NCI-H82 (cell line): ENCODE data around the gene LRRC4B.

Source experiments
- DNase-seq: peaks from one replicate; lab custom pipeline; 2025; lab: John Stamatoyannopoulos, UW

The LRRC4B gene

DNA sequence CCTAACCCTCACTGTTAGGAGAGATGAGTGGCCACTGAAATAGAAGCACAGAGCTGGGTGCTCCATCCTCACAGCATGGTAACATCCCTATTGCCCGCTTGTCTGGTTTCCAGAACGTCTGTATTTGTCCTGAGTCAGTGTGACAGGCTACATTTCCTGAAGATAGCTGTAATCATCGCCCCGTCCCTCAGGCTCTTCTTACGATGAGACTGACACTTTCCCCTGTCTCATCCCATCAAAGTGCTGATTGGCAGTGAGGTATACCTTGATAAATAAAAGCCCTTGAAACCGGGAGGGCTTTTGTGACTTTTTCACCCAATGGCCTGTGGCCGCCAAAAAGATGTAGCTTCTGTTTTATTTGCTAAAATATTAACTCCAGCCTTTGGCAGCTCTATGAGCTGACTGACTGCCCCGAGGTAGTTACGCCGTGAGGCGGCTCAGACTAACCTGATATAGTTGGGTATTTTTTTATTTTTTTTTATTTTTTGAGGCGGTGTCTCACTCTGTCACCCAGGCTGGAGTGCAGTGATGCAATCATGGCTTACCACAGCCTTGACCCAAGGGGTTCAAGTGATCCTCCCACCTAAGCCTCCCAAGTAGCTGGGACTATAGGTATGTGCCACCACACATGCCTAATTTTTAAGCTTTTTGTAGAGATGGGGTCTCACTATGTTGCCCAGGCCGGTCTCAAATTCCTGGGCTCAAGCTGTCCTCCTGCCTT is 5.7 kb upstream of the LRRC4B start:
- DNase-seq: no peak

DNA sequence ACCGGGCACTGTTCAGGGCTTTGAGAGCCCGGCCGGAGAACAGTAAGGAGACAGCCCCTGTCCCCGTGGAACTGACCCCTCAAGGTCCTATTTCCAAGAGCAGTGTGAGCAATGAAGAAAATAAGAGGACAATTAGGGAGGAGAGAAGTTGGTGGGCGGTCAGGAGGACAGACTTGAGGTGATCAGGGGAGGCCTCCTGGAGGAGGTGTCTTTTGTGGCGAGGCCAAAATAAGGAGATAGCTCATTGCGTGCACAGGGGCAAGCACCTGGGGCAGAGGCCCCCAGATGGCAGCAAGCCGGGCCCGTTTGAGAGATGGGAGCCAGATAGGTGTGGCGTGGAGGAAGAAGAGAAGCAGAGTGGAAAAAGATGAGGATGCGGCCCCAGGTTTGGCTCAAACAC is 2.8 kb upstream of the LRRC4B start:
- no peak for DNase-seq

DNA sequence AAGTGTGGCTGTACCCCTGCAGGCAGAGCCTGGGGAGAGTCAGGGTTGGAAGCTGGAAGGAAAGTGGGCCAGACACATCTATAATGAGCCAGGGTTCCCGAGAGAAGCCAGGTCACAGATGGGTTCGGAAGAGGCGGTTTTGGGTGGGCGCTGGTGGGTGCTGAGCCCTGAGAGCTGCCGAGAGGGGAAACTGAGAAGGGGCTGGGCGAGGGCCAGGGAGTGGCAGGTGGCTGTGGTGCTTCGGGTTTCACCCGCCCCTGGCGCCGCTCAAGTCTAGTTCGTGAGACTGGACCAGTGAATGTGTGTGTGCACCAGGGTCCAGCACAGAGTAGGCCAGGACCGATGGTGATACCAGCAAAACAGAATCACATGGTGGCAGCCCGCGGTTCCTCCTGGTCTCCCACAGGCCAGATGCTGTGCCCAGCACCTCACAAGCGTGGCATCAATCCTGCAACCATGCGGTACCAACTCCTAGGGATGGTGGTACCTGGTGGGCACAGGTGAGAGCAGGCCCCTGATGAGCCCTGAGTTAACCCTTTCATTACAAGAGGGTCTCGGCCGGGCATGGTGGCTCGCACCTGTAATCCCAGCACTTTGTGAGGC is 1.8 kb upstream of the LRRC4B start:
- no peak for DNase-seq

DNA sequence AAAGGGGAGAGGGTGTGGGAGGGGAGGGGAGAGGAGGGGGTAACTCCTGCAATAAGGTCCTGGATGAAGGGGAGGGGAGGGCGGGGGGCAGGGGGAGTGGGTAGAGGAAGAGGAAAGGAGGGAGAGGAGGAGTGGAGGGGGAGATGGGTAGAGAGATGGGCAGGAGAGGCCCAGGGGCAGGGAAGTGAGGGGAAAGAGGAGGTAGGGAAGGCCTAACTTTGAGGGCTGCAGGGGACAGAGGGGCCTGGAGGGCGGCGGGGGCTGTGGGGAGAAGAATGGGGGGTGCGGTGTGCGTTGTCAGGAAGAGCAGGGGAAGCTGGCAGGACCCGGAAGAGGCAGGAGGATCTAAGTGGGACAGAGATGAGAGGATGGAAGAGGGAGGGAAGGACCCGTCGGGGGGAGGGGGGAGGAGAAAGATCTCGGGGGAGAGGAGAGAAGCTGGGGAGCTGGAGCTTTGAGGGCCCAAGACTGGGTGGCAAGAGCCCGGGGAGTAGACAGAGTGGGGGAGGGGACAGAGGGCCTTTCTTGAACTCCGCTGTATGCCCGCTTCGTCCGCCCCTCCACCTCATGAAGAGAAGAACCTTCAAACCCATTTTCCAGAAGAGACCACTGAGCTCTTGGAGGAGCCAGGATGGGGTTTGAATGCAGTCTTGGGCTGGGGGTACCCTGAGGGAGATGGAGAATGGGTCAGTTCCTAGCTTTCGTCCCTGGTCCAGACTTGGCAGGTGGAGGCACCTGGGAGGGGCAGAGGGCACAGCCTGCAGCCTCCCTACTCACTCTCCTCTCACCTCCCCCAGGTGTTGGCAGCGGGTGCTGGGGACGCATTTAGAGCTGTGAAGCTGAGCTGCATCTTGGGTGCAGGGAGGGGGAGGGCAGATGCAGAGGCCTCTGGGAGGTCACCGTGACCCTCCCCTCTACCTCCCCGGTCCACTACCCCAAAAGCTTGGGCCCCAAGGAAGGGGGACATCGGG is 778 bp upstream of the LRRC4B start:
- DNase-seq: no peak

DNA sequence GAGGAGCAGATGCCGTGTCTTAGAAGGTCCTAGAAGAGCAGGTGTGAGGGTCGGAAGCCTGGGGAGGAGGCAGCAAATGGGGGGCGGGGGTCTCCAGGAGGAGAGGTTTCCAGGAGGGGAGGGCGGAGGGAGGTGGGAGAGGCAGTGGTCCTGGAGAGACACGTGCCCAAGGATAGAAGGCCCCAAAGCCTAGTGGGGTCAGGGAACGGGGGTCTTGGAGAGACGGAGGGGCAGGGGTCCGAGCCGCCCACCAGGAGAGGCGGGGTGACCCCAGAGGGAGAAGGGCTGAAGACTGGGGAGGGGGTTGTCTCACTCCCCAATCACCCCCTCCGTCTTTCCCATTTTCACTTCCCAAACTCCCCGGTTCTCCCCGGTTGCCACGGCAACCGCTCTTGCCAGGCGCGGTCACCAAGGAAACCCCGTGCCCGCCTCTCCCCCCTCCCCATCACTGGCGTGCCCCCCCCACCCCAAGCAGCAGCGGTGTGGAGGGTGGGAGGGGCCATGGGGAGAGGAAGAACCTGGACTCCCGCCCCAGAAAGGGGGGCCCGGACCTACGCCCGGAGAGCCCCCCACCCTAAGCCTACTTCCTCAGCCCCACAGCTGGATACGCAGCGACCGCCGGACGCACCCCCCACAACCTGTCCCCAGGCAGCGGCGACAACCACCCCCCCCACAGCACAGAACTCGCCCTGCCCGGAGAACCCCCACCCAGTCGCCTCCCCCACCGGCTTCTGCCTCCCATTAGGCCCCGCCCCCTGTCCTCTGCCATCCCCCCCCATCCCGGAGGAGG is 988 bp downstream of the LRRC4B start:
- DNase-seq: peak; percentile 8

DNA sequence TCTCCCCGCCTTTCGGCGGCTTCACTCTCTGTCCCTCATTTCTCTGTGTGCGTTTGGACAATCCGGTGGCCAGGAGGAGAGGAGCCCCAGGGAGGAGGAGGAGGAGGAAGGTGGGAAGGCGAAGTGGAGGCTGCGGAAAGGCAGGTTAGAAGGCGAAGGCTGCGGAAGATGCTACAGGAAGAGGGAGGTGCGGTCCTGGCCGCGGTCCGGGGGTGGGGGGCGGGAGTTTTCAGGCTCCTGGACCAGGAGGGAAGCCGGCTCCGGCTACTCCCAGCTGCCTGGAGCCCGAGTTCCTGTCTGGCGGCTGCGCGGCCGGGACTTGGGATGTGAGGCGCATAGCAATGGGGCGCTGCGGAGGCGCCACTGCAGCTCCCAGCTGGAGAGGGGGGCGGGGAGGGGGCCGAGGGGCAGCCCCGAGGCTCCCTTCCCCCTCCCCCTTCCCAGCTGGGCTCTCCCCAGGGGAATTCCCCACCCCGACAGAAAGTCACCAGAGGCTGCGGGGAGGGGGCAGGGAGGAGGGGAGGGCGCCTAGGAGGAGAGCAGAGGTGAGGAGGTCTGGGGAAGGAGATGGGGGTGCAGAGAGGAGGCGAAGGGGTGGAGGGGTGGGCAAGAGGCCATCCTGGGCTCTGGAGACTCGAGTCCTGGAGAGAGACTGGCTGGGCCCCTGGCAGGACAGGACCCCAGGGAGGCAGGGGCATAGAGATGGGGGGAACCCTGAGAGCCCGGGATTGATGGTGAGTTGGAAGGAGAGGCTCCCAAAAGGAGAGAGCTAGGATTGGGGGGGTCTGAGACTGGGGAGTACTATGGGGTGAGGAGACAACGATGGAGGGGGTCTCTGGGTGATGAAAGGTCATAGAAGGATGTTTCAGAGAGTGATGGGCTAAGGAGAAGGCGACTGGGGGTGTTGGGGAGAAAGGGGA is 2.0 kb downstream of the LRRC4B start:
- no peak for DNase-seq

DNA sequence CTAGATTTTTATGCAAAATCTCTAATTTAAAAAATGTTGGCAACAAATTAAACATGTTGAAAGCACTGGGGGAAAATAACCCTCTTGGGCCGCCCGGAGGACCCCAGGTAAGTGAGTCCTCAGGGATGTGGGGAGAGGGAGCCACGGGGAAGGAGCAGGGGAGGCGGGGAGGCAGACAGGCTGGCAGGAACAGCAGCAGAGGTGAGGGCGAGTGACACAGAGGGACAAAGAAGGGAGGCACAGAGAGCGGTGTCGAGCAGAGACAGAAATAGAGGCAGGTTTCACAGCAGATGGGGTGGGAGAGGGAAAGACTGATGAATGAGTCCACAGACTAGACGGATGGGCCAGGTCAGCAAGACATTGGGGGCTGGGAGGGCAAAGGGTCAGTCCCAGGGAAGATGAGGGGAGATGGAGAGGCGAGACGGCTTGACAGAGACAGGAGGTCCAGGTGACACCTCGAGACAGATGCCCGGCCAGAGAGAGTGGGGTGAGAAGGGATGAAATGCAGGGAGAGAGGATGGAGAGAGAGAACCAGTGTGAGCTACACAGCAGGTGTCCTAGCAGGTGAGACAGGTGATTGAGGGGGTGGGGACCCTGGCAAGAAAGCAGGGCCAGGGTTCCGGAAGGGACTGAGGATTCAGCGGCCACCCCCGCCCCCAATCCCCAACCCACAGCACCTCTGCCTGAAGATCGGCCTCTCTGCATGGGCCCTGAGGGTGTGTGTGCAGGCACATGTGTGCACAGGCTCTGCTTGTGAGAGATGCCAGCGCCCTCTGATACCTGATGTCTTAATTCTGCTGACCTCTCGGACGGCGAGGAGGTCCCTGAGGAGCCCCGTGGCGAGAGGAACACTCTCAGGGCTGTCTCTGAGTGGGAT is 3.8 kb downstream of the LRRC4B start:
- no peak for DNase-seq

DNA sequence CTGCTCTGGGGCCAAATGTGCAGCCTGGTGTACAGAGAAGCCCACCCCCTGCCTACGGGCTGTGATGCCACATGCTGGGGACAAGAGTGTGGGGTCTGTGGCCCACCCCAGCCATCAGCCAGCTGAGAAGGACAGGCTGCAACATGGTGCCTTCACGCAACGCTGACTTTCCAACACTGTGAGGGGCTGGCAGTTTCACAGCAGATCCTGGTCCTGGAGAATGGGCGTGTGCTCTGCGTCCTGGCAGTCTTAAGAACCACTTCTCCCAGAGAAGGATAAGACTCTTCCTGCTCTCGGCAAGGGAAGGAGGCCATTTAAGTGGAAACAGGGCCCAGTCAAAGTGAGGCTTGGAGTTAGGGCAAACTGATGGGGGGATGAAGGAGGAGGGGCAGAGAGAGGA is 4.6 kb downstream of the LRRC4B start:
- no peak for DNase-seq

DNA sequence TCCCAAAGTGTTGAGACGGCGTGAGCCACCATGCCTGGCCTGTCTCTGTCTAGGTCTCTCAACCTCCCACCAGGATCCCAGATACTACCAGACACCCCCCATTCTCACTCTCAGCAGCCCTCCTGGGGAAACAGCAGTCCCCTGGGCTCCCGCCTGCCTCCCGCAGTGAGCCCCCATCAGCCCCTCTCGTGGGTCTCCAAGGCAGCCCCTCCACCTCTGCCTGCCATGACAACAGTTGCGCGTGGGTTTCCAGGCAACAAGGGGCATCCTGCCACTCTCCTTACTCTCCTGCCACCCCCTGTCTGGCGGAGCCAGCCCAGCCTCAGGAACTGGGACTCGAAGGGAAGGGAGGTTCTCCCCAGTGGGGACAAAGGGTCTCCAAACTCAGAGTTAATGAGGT is 5.2 kb downstream of the LRRC4B start:
- DNase-seq: no peak

DNA sequence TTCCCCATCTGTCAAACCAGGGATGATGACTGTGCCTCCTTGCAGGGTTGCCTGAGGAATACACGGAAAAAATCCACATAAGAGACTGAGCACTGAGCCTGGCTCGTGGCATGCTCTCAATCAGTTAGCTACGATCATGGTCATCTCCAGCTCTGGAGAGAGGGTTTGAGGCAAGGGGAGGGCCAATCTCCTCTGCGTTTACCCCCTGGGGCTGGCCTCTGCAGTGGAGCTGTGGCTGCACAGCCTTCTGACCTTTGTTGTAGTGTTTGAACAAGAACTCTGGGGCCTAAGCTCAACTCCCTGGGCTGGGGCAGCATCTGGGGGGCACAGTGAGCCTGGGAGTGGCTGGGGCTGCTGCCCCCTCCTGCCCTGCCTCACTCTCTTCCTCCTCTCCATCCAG is 5.9 kb downstream of the LRRC4B start:
- no peak for DNase-seq

DNA sequence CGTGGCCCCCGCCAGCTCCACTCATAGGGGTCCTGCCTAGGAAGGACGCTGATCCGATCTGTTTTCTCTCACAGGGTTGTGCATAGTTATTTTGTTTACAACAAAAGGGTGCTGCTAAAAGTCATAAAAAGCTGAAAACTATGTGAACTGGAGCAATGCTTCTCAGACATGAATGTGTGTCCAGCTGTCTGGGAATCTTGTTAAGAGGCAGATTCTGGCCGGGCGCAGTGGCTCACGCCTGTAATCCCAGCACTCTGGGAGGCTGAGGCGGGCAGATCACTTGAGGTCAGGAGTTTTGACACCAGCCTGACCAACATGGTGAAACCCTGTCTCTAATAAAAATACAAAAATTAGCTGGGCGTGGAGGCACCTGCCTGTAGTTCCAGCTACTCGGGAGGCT is 8.6 kb downstream of the LRRC4B start:
- DNase-seq: peak; percentile 39

DNA sequence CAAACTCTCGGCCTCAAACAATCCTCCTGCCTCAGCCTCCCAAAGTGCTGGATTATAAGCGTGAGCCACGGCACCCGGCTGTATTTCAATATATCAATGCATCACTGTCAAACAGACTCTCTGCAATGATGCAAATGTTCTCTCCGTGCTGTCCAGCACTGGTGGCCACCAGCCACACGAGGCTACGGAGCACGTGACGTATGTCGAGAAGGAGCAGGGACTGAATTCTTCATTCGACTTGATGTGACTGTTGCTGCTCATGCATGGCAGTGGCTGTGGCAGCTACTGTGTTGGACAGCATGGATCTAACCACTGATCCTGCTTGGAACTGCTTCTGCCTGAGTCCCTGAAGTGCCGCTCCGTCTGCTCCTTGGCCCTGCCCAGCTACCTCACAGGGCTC is 9.8 kb downstream of the LRRC4B start:
- no peak for DNase-seq

DNA sequence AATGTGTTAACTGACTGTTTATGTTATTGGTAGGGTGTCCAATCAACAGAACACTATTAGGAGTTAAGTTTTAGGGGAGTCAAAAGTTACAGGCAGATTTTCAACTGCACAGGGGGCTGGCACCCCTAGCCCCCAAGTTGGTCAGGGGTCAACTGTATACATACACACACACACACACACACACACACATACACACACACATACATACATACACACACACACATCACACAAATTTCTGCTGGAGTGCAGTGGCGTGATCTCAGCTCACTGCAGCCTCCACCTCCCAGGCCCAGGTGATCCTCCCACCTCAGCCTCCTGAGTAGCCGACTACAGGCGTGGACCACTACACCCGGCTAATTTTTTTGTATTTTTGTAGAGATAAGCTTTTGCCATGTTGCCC is 10.2 kb downstream of the LRRC4B start:
- no peak for DNase-seq

DNA sequence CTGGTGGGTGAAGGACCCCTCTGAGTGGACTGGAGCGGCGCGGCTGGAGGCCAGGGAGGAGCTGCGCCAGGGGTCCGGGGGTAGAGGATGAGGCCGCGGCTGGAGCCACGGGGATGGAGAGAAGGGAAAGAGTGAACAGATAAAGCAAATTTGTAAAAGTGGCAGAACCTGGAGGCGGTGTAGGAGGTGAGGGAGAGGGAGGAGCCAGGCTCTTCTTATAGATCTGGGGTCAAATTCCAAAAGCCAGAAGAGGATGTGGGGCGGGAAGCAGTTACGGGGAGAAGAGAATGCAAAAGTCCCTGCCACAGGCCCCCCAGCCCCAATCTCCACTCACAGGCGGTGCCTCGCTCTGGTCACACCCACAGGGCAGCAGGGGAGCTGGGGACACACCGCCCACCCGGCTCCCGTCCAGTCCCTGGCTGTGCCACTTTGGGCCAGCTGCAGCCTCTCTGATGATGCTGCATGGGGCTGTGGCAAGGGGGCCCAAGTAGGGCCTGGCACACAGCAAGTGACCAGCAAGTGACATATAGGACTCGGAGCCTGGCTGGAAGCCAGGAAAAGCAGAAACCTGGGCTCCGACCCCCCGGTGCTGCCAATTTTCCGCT is 11.1 kb downstream of the LRRC4B start:
- DNase-seq: no peak

DNA sequence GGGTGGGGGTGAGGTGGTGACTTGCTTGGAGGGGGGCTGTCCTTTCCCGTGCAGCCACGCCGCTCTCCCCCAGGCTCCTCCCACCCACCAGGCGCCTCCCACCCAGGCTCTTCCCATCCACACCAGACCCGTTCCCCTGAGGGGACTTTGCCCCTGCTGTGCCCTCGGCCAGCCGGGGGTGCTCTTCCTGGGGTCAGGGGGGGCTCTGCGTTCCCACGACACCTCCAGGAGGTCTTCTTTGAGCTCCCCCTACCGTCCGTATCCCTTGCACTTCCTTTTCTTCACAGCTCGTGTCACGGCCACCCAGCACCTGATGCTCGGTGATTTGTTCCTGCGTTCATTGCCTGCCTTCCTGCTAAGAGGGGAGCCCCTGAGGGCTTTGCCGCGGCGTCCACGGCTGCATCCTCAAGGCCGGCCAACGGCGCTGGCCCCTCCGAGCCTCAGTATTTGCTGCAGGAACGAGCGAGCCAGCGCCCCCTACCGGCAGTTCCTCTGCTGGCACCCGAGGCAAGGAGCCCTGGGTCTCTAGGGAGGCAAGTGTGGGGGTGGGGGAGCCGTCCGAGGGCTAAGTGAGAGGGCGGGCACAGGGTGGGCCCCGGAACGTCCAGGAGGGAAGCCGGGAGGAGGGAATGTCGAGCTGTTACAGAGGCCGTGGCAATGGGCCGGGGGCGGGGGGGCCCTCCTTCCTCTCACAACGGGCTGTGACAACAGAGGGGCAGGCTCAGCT is 11.8 kb downstream of the LRRC4B start:
- DNase-seq: peak; percentile 75

DNA sequence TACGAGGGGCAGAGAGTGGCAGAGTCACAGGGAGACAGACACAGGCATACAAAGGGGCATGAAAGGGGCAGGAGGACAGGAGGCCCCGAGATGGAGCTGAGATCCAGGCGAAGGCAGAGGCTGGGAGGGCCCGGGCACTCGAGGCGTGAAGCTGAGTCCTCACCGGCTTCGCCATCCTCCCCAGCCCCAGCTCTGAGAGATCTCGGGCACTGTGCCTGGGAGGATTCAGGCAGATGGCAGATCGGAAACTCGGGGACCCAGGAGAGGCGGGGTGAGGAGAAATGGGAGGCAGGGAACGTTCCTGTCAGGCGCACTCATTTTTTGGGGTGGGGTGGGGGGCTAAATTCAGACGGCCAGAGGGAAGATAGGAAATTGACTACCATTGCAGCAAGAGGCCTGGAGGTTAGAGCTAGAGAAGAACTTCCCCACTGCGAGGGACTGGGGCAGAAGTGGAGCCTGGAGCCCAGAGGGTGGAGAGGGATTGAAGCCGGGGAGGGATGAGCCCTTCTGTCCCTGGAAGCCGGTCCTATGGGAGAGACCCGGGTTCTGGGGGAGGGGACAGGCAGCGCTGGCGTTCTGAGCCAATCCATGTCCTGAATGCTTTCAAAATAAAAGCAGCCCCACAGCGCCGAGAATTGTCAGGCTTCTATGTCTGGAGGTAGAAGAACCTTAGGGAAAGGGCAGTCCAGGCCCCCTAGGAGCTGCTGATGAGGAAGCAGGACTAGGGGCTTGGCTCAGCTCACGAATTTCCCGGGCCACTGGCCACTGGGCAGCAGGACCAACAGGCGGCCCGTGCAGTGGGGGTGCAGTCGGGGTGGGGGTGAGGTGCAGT is 12.6 kb downstream of the LRRC4B start:
- peak; percentile 50 for DNase-seq

DNA sequence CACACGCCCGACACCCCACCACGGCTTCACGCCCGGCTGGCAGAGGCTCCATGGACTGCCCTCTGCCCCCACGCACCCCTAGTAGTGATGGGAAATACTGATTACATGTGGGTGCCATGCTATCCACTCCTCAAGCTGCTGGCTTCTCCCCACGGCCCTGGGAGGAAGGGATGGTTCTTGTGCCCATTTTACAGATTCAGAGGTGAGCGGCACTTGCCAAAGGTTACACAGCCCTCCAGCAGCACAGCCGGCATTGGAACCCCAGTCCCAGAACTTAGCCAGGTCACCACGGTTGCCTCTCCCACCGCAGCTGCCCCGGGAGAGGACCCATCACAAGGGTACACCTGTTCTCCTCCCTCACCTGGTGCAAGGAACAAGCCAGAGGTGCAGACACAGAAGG is 13.2 kb downstream of the LRRC4B start:
- no peak for DNase-seq

DNA sequence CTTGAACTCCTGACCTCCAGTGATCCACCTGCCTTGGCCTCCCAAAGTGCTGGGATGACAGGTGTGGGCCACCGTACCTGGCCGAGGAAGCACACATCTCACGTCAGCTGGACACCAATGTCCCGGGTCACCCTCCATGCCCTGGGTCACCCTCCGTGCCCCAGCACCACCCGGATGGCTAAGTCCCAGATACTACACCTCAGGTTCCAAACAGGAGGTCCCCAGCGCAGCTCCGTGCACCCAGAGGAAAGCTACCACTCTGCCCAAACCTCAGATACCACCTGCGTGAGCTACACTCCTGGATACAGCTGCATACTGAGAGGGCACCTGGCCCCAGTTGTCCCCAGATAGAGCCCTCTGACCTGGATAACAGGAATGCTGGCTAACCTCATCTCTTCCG is 14.0 kb downstream of the LRRC4B start:
- no peak for DNase-seq
